H9 (cell line): Measurements from ENCODE around the gene RPS21. TPM values are rescaled to one million over a fixed set of nuclear protein-coding genes. Genes with fewer than 3 reads are reported as not detected.
A peak's percentile ranks its signal among the peaks of the same experiment; 100 is the strongest.

Experiments used
- DNase-seq: peaks from one replicate; pipeline ENCODE4 v3.0.0-alpha.2; 2017
- H2AFZ ChIP-seq: one replicate; pipeline ENCODE4 v1.6.1; 2013; ENCODE audit warnings: mild to moderate bottlenecking, low read length, control low read depth, moderate library complexity
- H2AK5ac ChIP-seq: 2 replicates; pipeline ENCODE4 v1.6.1; 2013; ENCODE audit warnings: low read length, control low read depth, mixed read lengths; ENCODE audit not compliant: insufficient read length
- H2BK120ac ChIP-seq: one replicate; pipeline ENCODE4 v1.6.1; 2013; ENCODE audit warnings: low read depth, mild to moderate bottlenecking, low read length, control low read depth, inconsistent platforms; ENCODE audit not compliant: poor library complexity, severe bottlenecking
- H2BK12ac ChIP-seq: 2 replicates; pipeline ENCODE4 v1.6.1; 2013; ENCODE audit warnings: low read length, control low read depth, mixed read lengths, low read depth; ENCODE audit not compliant: insufficient read length
- H2BK15ac ChIP-seq: 2 replicates; pipeline ENCODE4 v1.6.1; 2013; ENCODE audit warnings: low read depth, low read length, control low read depth
- H2BK20ac ChIP-seq: one replicate; pipeline ENCODE4 v1.6.1; 2013; ENCODE audit warnings: low read depth, mild to moderate bottlenecking, low read length, control low read depth, inconsistent platforms; ENCODE audit not compliant: poor library complexity, severe bottlenecking
- H2BK5ac ChIP-seq: 2 replicates; pipeline ENCODE4 v1.6.1; 2013; ENCODE audit warnings: low read length, control low read depth, mixed read lengths; ENCODE audit not compliant: insufficient read length
- H3K14ac ChIP-seq: 2 replicates; pipeline ENCODE4 v1.6.1; 2013; ENCODE audit warnings: low read length, control low read depth; ENCODE audit not compliant: insufficient read depth
- H3K18ac ChIP-seq: 2 replicates; pipeline ENCODE4 v1.6.1; 2013; ENCODE audit warnings: low read depth, mild to moderate bottlenecking, mixed read lengths, low read length, control low read depth; ENCODE audit not compliant: insufficient read length
- H3K23ac ChIP-seq: 2 replicates; pipeline ENCODE4 v1.6.1; 2013; ENCODE audit warnings: low read length, control low read depth, mixed read lengths, low read depth; ENCODE audit not compliant: insufficient read length
- H3K23me2 ChIP-seq: 2 replicates; pipeline ENCODE4 v1.6.1; 2013; ENCODE audit warnings: low read depth, mild to moderate bottlenecking, mixed read lengths, low read length, control low read depth; ENCODE audit not compliant: insufficient read length, poor library complexity, severe bottlenecking
- H3K27ac ChIP-seq: 2 replicates; pipeline ENCODE4 v1.5.1; 2013; ENCODE audit warnings: low read length, control low read depth, mixed read lengths, low read depth; ENCODE audit not compliant: insufficient read length
- H3K27me3 ChIP-seq: 2 replicates; pipeline ENCODE4 v1.6.1; 2013; ENCODE audit warnings: low read length, control low read depth, inconsistent platforms; ENCODE audit not compliant: insufficient read depth
- H3K4ac ChIP-seq: 2 replicates; pipeline ENCODE4 v1.6.1; 2013; ENCODE audit warnings: low read depth, mild to moderate bottlenecking, control low read depth, inconsistent platforms, low read length, moderate library complexity
- H3K4me1 ChIP-seq: 2 replicates; pipeline ENCODE4 v1.6.1; 2013; ENCODE audit warnings: low read length, control low read depth, inconsistent platforms; ENCODE audit not compliant: insufficient read depth
- H3K4me2 ChIP-seq: 2 replicates; pipeline ENCODE4 v1.6.1; 2013; ENCODE audit warnings: low read length, control low read depth, mixed read lengths; ENCODE audit not compliant: insufficient read length, insufficient read depth
- H3K56ac ChIP-seq: 2 replicates; pipeline ENCODE4 v1.6.1; 2013; ENCODE audit warnings: low read depth, mild to moderate bottlenecking, mixed read lengths, low read length, control low read depth; ENCODE audit not compliant: insufficient read length
- H3K79me1 ChIP-seq: 2 replicates; pipeline ENCODE4 v1.6.1; 2013; ENCODE audit warnings: low read depth, mild to moderate bottlenecking, moderate library complexity, low read length, control low read depth, inconsistent platforms; ENCODE audit not compliant: insufficient read depth, poor library complexity, severe bottlenecking
- H3K79me2 ChIP-seq: 2 replicates; pipeline ENCODE4 v1.6.1; 2013; ENCODE audit warnings: low read length, control low read depth, inconsistent platforms; ENCODE audit not compliant: insufficient read depth
- H3K9ac ChIP-seq: 2 replicates; pipeline ENCODE4 v1.6.1; 2013; ENCODE audit warnings: low read length, control low read depth, mixed read lengths; ENCODE audit not compliant: insufficient read length; ENCODE audit errors: extremely low read depth
- H3K9me3 ChIP-seq: one replicate; pipeline ENCODE4 v1.6.1; 2013; ENCODE audit warnings: low read depth, low read length, inconsistent platforms; ENCODE audit not compliant: control insufficient read depth
- H3T11ph ChIP-seq: one replicate; pipeline ENCODE4 v1.6.1; 2013; ENCODE audit warnings: mild to moderate bottlenecking, low read length, control low read depth, inconsistent platforms
- H4K20me1 ChIP-seq: one replicate; pipeline ENCODE4 v1.6.1; 2013; ENCODE audit not compliant: control insufficient read depth, insufficient read length, insufficient read depth
- H4K5ac ChIP-seq: 2 replicates; pipeline ENCODE4 v1.6.1; 2013; ENCODE audit warnings: low read depth, mild to moderate bottlenecking, mixed read lengths, low read length, control low read depth; ENCODE audit not compliant: insufficient read length
- H4K8ac ChIP-seq: replicated peaks from 2 replicates; pipeline ENCODE4 v1.6.1; 2013; ENCODE audit warnings: low read length, control low read depth, mixed read lengths, low read depth; ENCODE audit not compliant: insufficient read length
- H4K91ac ChIP-seq: 2 replicates; pipeline ENCODE4 v1.6.1; 2013; ENCODE audit warnings: low read depth, mild to moderate bottlenecking, moderate library complexity, mixed read lengths, low read length, control low read depth; ENCODE audit not compliant: insufficient read length
- H3K27ac Mint-ChIP-seq, 3 experiments: 2 replicates in 2 of 3; 3 replicates in 1 of 3; pipeline ENCODE4 v1.8.0; 2020 to 2021; ENCODE audit warnings: mixed read lengths in 3 of 3, mild to moderate bottlenecking in 1 of 3, moderate library complexity in 1 of 3
- H3K27me3 Mint-ChIP-seq: 2 replicates; pipeline ENCODE4 v1.8.0; 2021; ENCODE audit warnings: low read depth, mild to moderate bottlenecking, moderate library complexity, mixed read lengths
- H3K36me3 Mint-ChIP-seq, 3 experiments: 2 replicates in 2 of 3; 3 replicates in 1 of 3; pipeline ENCODE4 v1.8.0; 2020 to 2021; ENCODE audit warnings: low read depth in 3 of 3, mixed read lengths in 3 of 3; ENCODE audit not compliant: insufficient read depth in 1 of 3
- H3K4me1 Mint-ChIP-seq, 2 experiments: 2 replicates each; pipeline ENCODE4 v1.8.0; 2020; ENCODE audit warnings: mixed read lengths in 2 of 2
- H3K4me3 Mint-ChIP-seq, 2 experiments: 2 replicates in 1 of 2; 3 replicates in 1 of 2; pipeline ENCODE4 v1.8.0; 2020 to 2021; ENCODE audit warnings: mild to moderate bottlenecking in 2 of 2, mixed read lengths in 2 of 2, moderate library complexity in 1 of 2
- H3K9me3 Mint-ChIP-seq, 2 experiments: 2 replicates in 1 of 2; 3 replicates in 1 of 2; pipeline ENCODE4 v1.8.0; 2020; ENCODE audit warnings: mild to moderate bottlenecking in 2 of 2, mixed read lengths in 2 of 2, moderate library complexity in 1 of 2
- WGBS: extraction: QIAGEN DNeasy Blood & Tissue Kit; methylation state at CpG from one replicate; pipeline ENCODE4 v1.1.7; 2013; ENCODE audit warnings: missing lambda C conversion rate, low lambda C conversion rate, mixed read lengths; ENCODE audit not compliant: insufficient read length; ENCODE audit errors: extremely low coverage; 5-methylcytosine and 5-hydroxymethylcytosine counted together
- total RNA-seq: library from RNA; stranded (reverse); gene quantifications from 2 replicates; pipeline ENCODE4 v1.2.1, GENCODE V29; 2021
- TF ChIP-seq, protein P1 (sequence below): fragments of 200-600 bp; sonication (generic); conservative IDR thresholded peaks from 3 replicates; pipeline ENCODE4 v1.8.0; 2021; ENCODE audit warnings: antibody characterized with exemption, mild to moderate bottlenecking

Gene RPS21
- total RNA-seq, 1 experiment from 2014 or later: 1,715 TPM

- no peaks in the 10 kb centered on the region for H3K27me3 ChIP-seq
- H3K9ac ChIP-seq: no peak overlapping the region
- H3K9me3 ChIP-seq: no peaks in the 10 kb centered on the region
- no peak overlapping the region for H2AK5ac ChIP-seq
- no peak overlapping the region for H3K4ac ChIP-seq
- no peak overlapping the region for H3K27ac ChIP-seq
- no peak overlapping the region for H2BK15ac ChIP-seq
- Mint-ChIP-seq H3K36me3 (peaks cover 0 to 11% (median 5%) of the 10 kb centered on the region in 3 experiments; a peak in 6 of 7 replicates), H3K4me1 (peaks cover 17 to 22% of the 10 kb centered on the region in 2 experiments), H3K27me3 (peaks cover 2% of the 10 kb centered on the region; the same call in 1 of the 2 replicates), H3K9me3 (peaks cover 2 to 10% of the 10 kb centered on the region in 2 experiments), H3K4me3 (no peak overlapping the region; a peak in 1 of 5 replicates), H3K27ac (peak overlapping the region; percentile 90 to 94 (median 92); a peak in 4 of 7 replicates)
- TF ChIP-seq, protein P1, sequence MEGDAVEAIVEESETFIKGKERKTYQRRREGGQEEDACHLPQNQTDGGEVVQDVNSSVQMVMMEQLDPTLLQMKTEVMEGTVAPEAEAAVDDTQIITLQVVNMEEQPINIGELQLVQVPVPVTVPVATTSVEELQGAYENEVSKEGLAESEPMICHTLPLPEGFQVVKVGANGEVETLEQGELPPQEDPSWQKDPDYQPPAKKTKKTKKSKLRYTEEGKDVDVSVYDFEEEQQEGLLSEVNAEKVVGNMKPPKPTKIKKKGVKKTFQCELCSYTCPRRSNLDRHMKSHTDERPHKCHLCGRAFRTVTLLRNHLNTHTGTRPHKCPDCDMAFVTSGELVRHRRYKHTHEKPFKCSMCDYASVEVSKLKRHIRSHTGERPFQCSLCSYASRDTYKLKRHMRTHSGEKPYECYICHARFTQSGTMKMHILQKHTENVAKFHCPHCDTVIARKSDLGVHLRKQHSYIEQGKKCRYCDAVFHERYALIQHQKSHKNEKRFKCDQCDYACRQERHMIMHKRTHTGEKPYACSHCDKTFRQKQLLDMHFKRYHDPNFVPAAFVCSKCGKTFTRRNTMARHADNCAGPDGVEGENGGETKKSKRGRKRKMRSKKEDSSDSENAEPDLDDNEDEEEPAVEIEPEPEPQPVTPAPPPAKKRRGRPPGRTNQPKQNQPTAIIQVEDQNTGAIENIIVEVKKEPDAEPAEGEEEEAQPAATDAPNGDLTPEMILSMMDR: peak; percentile 72
- peak; percentile 94 for DNase-seq
- H2AFZ ChIP-seq: no peak overlapping the region
- H2BK12ac ChIP-seq: no peak overlapping the region
- no peak overlapping the region for H4K5ac ChIP-seq
- H3K56ac ChIP-seq: no peak overlapping the region
- H4K20me1 ChIP-seq: no peaks in the 10 kb centered on the region
- peak overlapping the region; percentile 68 for H3K18ac ChIP-seq
- H3K79me1 ChIP-seq: no peaks in the 10 kb centered on the region
- no peak overlapping the region for H4K8ac ChIP-seq
- H2BK120ac ChIP-seq: no peak overlapping the region
- no peaks in the 10 kb centered on the region for H3K79me2 ChIP-seq
- no peaks in the 10 kb centered on the region; the same call in 1 of the 2 replicates for H3K4me1 ChIP-seq
- H4K91ac ChIP-seq: no peak overlapping the region
- no peak overlapping the region for H2BK20ac ChIP-seq
- H3K23ac ChIP-seq: no peak overlapping the region
- no peak overlapping the region for H3T11ph ChIP-seq
- H3K14ac ChIP-seq: no peak overlapping the region; the same call in 1 of the 2 replicates
- H2BK5ac ChIP-seq: no peak overlapping the region
- no CpG with 5 or more reads among the region's 26 CpGs for WGBS
- H3K23me2 ChIP-seq: no peaks in the 10 kb centered on the region
- no peak overlapping the region for H3K4me2 ChIP-seq
Measured at GRCh38 chr20:62376112-62377063, 10.5 kb upstream of the RPS21 start.
